NCI-H510A (cell line): ENCODE measurements around the gene B4GALNT3.
"Not testable (repeated sequence)": the region's sequence is repeated elsewhere in the genome, so short reads cannot be mapped to it uniquely, and the experiment has no call there.

Experiments
- DNase-seq: peaks from one replicate; lab custom pipeline; 2025; lab: John Stamatoyannopoulos, UW

B4GALNT3 gene

DNA sequence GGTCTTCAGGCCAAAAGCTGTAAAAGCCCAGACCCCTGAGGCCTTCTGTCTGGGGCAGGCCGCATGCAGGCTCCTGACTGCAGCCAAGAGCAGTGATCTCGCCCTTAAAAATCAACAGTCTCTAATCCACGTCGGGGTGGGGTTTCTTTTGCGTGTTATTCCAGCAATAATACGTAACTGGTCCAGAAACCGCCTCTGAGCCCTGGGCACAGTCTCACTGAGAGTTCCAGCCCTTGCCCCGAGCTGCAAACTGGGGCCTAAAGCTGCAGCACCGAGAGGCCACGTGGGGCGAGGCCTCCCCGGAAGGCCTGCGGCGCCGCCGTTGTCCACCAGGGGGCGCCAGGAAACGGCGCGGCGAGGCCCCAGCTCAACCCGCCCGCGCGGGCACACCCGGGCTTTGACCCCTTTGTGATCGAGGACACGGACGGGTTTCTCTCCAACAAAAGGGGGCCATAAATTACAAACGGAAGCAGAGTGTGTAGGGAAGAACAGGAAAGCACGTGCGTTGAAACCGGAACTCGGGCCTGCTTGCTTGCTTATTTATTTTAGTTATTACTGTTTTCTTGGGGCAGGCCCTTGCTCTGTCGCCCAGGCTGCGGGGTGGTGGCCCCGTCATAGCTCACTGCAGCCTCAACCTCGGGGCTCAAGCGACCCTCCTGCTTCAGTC, 116.3 kb downstream of the B4GALNT3 start:
- DNase-seq, result peak; percentile 43

DNA sequence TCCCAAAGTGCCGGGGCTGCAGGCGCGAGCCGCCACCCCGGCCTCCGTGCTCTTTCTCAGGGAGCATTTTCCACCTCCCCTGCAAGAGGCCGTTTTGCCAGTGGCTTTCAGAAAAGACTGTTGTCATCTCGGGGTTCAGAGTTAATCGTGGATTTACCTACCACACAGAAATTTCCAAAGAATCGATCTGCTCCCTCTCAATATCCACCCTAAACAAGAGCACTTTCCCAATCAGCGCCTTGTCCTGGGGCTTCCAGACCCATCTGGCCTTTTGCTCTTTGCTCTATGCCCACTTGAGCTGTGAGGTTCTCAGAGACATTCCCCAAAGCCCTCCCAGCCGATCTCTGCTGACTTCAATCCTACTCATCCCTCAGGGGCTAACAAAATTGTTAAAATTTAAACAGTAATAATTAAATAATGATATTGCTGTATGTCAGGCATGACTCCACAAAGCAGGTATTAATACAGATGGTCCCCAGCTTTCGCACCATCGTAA, 116.9 kb downstream of the B4GALNT3 start:
- no peak for DNase-seq

DNA sequence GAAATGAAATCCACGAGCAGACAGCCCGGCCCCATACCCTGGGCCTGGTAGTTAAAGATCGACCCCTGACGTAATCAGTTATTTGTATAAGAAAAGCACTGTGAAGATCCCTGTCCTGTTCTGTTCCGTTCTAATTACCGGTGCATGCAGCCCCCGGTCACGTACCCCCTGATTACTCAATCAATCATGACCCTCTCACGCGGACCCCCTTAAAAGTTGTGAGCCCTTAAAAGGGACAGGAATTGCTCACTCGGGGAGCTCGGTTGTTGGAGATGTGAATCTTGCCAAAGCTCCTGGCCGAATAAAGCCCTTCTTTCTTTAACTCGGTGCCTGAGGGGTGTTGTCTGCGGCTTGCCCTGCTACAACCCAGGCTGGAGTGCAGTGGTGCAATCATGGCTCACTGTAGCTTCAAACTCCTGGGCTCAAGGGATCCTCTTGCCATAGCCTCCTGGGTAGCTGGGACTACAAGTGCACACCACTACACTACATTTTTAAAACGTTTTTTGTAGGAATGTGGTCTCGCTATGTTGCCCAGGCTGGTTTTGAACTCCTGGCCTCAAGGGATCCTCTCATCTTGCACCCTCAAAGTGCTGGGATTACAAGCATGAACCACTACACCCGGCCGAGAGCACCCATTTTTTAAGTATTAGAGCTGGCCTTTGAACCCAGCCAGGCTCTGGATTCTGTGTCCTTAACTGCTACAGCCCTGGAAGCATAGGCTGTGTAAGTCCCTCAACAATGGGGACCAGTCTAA, 118.4 kb downstream of the B4GALNT3 start:
- not testable (repeated sequence) for DNase-seq

DNA sequence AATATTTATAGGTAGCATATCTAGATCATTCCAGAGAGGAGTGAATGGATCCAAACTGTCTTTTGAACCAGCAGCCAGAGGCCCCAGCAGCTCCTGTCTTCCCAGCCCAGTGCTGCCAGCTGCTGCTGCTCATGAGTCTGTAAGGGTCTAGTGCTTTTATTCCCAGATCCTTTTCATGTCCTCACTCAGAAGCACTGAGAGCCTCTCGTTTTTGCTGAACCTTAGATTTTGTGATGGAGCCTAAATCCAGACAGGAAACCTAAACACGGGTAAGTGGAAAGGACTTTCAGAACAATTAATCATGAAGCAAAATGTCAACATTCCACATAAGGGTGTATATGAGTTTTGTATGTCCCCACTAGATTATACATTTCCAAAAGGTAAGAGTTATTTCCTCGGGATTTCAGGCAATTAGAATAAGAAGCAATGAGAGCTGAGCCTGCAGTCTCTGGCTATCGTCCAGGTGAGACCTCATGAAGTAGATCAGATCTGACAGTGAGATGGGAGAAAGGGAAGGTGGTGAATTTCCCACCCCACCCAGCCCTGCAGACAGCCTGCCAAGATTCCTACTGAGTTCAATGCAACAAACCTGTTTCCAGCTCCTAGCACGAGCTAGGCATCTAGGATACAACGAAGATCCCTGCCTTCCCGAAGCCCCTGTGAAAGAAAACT, 119.1 kb downstream of the B4GALNT3 start:
- no peak for DNase-seq

DNA sequence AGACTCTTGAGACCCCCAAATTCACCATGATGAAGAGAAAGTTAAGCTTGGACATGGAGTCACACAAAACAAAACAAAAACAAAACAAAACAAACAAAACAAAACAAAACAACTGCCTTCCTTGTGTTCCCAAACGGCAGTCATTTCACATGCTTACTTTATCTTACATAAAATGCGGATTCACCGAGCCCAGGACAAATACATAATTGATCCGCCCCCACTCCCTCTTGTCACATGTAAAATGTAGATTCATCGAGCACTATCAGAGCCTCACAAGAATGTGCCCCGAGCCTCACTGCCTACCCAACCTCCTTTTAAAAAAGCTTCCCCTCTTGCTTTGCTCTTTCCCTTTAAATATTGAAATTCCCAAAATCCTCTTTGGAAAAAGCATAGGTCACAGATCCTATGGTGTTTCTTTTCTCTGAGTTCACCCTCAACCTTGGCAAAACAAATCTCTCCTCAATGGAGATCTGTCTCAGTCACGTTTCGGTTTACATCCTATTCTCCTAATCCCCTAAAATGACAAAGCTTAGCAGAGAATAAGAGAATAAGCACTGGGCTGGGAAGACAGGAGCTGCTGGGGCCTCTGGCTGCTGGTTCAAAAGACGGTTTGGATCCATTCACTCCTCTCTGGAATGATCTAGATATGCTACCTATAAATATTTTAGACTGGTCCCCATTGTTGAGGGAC, 119.8 kb downstream of the B4GALNT3 start:
- no peak for DNase-seq

DNA sequence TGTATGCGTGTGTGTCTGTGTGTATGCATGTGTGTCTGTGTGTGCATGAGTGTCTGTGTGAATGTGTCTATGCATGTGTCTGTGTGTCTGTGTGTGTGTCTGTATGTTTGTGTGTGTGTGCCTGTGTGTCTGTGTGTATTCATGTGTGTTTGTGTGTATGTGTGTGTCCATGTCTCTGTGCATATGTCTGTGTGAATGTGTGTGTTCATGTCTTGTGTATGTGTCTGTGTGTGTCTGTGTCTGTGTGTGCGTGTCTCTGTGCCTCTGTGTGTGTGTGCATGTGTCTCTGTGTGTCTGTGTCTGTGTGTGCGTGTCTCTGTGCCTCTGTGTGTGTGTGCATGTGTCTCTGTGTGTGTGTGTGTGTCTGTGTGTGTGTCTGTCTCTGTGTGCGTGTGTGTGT, 121.1 kb downstream of the B4GALNT3 start:
- DNase-seq, result no peak

DNA sequence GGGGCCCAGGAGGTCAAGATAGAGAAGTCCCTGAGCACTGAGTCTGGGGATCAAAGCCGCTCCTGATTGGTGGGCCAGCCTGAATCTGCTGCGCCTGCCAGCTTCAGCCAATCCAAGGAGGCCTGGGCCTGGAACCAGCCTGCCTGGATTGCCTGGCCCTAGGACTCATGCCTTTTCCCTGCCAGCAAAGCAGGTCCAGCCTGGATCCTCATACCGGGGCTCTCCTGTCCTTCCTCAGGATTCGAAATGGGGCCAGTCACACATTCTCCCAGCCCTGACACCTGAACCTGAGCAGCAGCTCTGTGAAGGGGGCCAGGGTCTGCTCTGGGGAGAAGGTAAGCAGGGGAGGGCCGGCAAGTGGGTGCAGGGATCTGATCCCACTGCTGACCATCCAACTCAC, 121.6 kb downstream of the B4GALNT3 start:
- no peak for DNase-seq

DNA sequence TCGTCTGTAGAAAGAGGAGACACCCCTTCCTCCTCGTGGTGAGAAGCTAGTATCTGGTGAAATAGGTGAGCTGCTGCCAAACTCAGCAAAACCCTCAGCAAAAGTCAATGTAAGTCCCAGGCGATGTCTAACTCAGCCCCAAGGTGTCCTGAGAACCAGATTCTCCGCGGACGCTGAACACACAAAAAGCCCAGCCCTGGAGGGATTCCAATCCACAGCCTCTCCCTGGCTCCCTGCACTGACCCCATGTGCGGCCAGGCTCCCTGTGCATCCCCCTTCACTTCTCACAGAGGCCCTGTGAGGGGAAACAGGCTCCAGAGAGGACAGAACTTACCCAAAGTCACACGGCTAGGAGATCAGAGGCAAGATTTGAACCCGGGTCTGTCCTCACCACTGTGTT, 122.0 kb downstream of the B4GALNT3 start:
- no peak for DNase-seq

DNA sequence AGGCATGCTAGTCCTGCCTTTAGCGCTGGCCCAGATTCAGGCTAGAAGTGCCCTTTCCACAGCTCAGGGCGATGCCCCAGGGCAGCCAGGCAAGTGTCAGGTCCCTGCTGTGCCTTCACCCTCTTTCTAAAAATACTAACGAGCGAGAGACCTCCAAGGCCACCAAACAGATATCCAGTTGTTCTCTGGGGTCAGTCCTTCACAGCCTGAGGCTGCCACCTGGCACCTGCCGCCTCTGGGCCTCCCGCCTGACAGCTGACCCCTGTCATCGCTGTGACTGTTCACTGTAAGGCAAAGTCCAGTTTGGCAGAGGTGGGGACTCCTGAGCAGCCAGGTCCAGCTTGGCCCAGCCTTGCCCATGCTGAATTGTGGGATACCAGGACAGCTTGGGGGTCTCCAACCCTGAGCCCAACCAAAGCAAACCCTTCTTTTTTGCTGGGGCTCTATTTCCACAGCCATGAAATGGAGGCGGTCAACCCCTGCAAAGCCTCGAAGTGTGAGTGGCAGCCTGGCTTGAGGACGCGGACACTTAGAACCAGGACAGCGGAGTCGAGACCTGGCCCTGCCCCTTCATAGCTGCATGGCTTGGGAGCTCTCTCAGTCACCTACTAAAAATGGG, 123.6 kb downstream of the B4GALNT3 start:
- no peak for DNase-seq

DNA sequence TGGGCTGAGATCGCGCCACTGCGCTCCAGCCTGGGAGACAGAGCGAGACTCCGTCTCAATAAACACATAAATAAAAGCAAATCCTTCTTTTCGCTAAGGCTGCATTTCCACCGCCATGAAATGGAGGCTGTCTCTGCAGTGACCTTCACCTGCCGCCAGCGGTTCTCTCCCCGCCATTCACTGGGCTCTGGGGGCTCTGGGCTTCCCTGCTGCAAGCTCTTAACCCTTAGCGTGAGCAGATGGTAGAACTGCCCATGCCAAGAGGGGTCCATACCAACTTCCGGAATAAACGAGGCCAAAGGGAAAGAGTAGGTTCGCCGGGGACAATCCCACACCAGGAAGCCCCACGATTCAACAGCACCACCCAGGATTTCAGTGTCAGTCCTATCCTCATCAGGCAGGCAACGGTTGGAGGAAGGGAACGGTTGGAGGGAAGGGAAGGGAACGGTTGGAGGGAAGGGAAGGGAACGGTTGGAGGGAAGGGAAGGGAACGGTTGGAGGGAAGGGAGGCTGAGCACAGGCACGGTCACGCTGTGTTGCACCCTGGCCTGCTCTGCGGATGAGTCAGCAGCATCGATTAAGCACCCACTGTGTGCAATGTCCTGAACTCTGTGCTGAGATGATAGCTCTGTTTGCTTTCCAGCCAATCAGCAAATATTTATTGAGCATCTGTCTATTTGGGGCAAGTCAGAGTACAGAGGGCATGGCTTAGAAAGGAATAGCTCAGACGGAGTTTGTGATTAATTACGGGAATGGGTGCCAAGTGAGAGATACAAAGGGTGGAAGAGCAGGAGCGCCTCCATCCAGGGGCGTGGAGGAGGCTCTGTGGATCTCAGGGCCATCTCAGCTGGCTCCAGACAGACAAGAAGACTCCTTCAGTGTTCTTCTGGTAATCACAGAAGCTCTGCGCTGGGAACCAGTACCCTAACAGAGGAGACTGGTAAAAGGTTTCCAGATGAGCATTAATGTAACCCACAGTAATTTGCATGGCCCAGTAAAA, 125.6 kb downstream of the B4GALNT3 start:
- DNase-seq, result no peak

DNA sequence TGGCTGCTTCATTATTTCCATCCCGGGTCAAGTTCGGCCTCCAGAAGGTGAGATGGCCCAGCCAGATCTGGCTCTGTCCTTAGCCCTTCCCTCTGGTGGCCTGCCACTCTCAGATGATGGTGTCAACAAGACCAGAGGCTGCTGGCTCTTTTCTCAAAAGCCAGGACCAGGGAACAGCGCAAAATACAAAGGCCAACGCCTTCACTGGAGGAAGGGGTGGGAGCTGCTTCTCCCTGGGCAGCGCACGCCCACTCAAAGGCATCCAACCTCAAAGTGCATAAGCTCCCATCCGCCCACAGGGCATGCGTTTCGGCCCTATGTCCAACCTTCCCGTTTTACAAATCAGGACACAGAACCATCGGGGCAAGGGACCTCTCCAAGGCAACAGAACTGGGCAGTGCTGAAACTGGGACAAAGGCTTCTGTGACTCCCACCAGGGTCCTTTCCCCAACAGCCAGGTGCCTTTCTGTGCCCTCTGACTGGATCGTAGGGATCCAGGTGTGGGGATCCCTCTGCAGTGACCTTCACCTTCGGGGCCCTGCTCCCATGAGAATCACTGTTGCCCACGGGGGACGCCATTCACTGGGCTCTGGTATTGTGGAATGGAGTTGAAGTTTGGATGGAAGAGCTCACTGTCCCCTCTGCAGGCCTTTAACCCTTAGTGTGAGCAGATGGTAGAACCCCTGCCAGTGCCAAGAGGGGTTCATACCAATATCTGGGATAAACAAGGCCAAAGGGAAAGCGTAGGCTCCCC, 126.8 kb downstream of the B4GALNT3 start:
- no peak for DNase-seq

DNA sequence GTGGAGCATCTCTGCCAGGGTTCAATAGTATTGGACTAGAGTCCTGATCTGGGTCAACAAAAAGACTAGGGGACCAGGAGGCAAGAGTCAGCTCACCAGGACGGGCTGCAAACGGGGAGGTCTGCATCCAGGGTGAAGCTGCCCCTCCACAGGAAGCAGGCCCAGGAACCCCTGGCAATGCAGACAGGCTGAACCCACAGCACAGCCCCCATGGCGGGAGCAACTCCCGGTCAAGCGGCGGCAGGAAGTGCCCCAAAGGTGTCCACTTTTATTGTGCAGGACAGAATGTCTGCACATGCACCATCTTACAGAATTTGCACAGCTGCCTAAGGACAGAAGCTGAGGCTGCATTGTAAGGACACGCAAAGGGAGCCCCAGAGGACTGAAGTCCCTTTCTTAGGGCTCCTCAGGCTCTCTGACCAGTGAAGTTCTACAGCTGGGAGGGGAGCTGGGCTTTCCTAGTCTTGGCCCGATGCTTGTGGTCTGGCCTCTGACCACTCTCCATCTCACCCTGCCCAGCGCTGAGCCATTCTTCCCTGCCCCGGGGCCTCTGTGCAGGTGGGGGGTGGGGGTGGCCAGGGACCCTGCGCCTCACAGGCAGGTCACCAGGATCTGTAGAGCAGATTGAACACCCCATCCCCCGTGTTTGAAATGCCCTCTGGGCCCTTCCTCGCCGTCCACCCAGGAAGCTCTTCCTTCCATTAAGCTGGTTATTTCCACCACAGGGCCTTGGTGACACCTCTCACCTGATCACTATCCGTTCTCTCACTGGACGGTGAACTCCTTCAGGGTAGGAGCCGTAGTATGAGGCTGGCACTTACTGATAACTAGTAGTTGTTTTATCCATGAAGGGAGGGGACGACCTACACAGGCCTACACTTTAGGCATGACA, 127.6 kb downstream of the B4GALNT3 start:
- DNase-seq, result no peak

DNA sequence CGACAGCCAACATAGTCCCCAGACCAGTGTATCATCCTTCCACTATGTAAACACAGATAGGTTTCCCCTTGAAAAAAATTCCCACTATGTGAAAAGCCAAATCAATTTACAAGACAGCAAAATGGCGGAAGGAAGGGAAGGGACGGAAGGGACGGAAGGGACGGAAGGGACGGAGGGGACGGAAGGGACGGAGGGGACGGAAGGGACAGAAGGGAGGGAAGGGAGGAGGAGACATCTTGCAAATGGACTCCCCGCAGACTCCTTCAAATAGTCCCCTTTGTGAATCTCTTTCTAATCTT, 128.2 kb downstream of the B4GALNT3 start:
- DNase-seq, result no peak

DNA sequence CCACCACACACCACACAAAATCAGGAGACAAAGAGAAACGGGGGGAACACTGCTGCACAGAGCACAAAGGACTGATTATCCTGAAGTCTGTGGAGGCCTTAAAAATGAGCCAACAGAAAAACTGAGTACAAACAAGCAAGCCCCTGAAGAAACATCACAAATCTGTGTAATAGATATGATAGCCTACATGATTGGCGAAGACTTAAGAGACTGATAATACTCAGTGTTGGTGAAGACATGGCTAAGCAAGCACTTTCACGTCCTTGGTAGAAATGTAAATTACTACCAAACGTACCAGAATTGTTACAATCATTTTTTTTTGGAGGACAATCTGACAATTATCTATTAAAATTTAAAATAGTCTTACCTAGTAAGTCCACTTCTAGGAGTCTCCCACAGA, 128.9 kb downstream of the B4GALNT3 start:
- DNase-seq, result no peak

DNA sequence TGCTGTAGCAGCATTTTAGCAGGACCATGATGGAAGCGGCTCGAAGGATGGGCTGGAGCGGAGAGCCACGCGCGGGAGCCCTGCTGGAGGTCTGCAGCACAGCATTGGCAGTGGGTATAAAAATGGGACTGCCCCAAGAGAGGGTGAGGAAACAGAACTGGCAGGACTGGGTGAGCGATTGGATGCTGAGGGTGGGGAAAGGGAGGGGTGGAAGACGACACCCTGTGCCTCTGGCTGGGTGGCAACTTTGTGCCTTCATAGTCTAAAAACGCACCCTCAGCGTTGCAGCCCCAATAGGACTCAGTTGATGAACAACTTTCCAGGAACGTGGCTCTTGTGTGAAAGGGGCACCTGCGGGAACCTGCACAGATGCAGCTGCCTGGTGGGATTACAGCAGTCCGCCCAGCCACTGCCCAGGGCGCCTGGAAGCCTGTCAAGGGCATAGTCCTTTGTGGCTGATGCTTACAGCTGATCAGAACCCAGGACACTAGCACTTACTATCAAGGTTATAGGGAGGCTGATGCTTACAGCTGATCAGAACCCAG, 130.5 kb downstream of the B4GALNT3 start:
- no peak for DNase-seq

DNA sequence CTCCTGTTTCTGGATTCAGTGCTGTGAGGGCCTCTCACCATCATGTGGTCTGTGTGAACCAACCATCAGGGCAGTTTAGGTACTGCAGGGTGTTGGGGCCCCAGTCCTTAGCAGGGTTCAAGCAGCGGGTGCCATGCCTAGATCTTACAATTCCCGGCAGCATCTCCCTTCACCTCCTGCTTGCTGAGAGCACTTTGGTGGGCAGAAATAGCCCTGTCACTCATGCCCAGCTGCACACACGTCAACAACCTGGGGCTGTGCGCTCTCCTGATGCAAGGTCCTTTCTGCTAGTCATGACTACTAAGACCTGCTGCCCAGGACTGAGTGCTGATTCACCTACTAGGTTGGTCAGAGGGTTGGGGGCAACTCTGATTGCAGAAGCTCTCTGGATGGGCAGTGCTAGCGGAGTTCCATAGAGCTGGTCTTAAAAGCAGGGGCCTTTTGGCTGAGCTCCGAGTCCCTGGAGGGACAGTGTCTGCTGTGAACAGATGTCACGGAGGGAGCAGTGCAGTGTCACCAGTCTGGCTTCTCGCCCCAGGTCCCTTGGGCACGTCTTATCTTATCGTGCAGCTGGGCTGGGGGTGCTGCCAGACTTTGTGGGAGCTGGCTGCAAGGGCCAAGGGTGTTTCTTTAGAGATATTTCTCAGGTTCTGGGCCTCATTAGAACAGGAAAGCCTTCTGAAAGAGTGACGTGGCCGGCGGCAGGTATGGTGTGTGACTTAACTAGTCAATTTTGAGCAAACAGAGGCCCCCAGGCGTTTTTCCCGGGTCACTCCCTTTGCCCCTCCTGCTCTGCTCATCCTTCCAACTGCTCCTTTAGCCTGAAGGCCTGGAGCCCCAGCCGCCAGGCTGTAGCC, 131.7 kb downstream of the B4GALNT3 start:
- DNase-seq, result no peak

DNA sequence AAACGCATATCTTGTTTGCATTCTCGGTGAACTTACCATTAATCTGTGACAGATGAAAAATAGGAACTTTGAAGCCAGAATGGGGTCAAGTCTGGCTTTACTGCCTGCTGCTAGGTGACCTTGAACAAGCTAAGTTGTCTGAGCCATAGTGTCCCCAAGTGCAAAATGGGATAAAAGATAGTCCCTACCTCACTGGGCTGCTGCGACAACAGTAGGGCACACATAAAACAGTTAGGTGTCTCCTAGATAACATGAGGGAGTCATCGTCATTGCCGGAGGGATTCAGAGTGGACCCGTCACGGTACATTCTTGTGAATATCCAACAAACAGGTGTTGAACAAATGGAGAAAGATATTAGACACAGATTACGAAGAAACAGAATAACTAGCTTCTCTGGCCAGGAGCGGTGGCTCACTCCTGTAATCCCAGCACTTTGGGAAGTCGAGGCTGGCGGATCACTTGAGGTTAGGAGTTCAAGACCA, 132.3 kb downstream of the B4GALNT3 start:
- no peak for DNase-seq
